Measurements from ENCODE around the gene CLEC11A.

Gene CLEC11A

DNA sequence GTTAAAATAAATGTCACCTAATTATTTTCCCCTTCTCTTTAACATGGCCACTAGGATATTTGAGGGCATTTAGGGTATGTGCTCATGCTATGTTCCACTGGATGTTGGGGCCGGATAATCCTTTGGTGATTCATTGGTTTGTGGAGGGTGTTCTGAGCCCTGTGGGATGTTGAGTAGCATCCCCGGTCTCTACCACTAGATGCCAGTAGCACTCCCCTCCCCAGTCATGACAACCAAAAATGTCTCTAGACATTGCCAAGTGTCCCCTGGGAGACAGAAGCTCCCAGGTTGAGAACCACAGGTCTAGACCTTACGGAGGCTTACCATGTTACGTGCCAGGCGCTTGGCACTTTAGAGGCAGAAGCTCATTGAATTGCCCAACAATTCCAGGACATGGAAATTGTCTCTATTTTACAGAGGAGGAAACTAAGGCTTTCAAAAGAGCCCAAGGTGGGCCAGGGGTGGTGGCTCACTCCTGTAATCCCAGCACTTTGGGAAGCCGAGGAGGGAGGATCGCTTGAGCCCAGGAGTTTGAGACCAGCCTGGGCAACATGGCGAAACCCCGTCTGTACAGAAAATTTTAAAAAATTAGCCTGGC, 17.6 kb upstream of the CLEC11A start:
- DNase-seq (ENCODE audit: low spot score), result peak; percentile 87
- peak; percentile 75 for TF ChIP-seq CTCF (IDR thresholded peaks at IDR 0.05; ENCODE audit: extremely low read depth, insufficient read depth, missing control alignments)
- in situ Hi-C loops (cut with MboI; ENCODE audit: low pct_unique_long_range_greater_than_20kb, low sequenced_read_pairs, unreplicated experiment), result no loop called here

DNA sequence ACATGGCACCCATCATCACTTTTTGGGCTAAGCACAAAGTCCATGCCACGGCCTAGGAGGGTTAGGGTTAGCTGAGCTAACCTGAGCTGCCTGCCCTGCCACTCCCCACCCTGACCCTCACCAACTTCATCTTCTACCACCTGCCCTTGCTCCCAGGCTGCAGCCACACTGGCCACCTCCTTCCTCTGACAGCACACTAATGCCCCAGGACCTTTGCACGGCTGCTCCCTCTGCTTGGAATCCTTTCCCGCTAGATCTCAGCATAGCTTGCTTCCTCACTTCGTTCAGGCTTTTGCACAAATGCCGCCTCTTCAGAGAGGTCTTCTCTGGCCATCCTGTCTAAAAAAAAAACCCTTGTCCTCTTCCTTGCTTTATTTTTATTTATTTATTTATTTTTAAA, 16.8 kb upstream of the CLEC11A start:
- no peak for TF ChIP-seq CTCF (IDR thresholded peaks at IDR 0.05; ENCODE audit: extremely low read depth, insufficient read depth, missing control alignments)
- DNase-seq (ENCODE audit: low spot score), result no peak
- in situ Hi-C loops (cut with MboI; ENCODE audit: low pct_unique_long_range_greater_than_20kb, low sequenced_read_pairs, unreplicated experiment), result no loop called here

DNA sequence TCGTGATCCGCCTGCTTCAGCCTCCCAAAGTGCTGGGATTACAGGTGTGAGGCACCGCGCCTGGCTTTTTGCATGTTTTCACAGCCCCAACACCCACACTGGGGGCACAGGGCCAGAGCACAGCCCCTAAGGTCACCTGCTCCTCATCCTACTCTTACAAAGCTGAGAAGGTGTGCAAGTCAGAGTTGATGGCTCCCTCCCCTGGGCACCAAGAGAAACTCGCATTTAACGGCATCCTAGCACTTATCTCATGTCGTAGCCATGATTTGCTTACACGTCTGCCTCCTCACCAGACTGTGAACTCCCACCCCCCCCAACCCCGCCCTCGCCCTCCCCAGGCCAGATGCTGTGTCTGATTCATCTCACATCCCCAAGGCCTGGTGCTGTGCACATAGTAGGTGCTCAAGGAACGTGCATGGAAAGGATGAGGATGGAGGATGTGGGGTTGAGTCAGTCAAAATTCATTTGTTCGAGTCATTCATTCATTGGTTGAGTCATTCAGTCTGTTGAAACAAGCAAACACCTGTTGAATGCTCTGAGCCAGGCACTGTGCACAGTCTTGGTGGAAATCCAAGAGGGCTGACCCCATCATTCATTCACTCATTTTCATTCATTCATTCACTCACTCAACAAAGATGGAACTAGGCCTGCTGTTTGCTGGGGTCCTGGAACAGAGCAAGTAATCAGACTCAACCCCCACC, 14.8 kb upstream of the CLEC11A start:
- in situ Hi-C loops (cut with MboI; ENCODE audit: low pct_unique_long_range_greater_than_20kb, low sequenced_read_pairs, unreplicated experiment), result no loop called here
- TF ChIP-seq CTCF (IDR thresholded peaks at IDR 0.05; ENCODE audit: extremely low read depth, insufficient read depth, missing control alignments), result no peak

GRCh38 chr19:50710094-50710493, 13.1 kb upstream of the CLEC11A start:
- in situ Hi-C loops (cut with MboI; ENCODE audit: low pct_unique_long_range_greater_than_20kb, low sequenced_read_pairs, unreplicated experiment), result no loop called here

More for the DNA sequence above, 14.8 kb upstream of the CLEC11A start:
- DNase-seq (ENCODE audit: low spot score), result no peak

GRCh38 chr19:50710612-50711011, 12.6 kb upstream of the CLEC11A start:
- TF ChIP-seq CTCF (IDR thresholded peaks at IDR 0.05; ENCODE audit: extremely low read depth, insufficient read depth, missing control alignments), result no peak
- in situ Hi-C loops (cut with MboI; ENCODE audit: low pct_unique_long_range_greater_than_20kb, low sequenced_read_pairs, unreplicated experiment), result no loop called here

More at GRCh38 chr19:50710094-50710493, 13.1 kb upstream of the CLEC11A start:
- TF ChIP-seq CTCF (IDR thresholded peaks at IDR 0.05; ENCODE audit: extremely low read depth, insufficient read depth, missing control alignments), result no peak
- DNase-seq (ENCODE audit: low spot score), result no peak

GRCh38 chr19:50711196-50711595, 12.0 kb upstream of the CLEC11A start:
- no peak for TF ChIP-seq CTCF (IDR thresholded peaks at IDR 0.05; ENCODE audit: extremely low read depth, insufficient read depth, missing control alignments)
- in situ Hi-C loops (cut with MboI; ENCODE audit: low pct_unique_long_range_greater_than_20kb, low sequenced_read_pairs, unreplicated experiment), result no loop called here
- DNase-seq (ENCODE audit: low spot score), result no peak

More at GRCh38 chr19:50710612-50711011, 12.6 kb upstream of the CLEC11A start:
- DNase-seq (ENCODE audit: low spot score), result no peak

Data from GM13977 (cell line).